Measurements from ENCODE around the gene WAPL. TPM values are rescaled to one million over a fixed set of nuclear protein-coding genes. Genes with fewer than 3 reads are reported as not detected.
A peak's percentile ranks its signal among the peaks of the same experiment; 100 is the strongest.

WAPL gene
- total and polyA plus RNA-seq, 8 donors, result 7.1 to 22.0 (median 12.4) TPM

DNA sequence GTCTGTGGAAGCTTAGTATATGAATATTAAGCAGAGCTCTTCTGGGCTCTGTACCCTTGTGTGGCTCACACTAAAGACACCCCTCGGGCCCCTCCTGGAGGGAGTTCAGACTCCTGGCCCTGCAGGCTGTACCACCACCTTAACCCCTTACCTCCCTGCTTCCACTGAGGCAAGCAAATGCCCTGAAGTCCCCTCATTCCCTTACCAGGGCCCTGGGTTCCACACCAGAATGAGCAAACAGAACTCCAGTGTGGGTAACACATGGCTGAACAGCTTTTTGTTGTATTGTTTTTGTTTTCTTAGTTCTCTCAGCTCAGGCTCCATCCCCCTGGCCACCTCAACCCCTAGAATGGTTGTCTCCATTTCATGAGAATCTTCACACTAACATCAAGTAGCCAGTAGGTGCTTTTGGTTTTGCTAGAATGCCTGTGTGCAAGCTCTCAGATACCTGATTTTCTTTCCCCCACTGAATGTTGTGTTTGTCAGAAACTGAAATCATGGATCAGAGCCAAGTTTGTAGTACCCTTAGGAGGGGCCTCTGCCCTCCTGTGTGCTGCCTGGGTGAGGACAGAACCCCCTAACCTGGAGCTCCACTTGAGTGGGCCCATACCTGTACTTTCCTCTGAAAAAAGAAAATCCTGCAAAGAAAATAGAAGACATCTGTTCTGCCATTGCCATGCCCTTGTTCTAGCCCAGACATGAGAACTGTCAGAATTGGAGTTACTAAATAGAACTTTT, 2.8 kb upstream of the WAPL start:
- no peaks in the 10 kb centered on the region for H3K27me3 ChIP-seq
- no peak overlapping the region for H3K27ac ChIP-seq
- TF ChIP-seq, protein P1, sequence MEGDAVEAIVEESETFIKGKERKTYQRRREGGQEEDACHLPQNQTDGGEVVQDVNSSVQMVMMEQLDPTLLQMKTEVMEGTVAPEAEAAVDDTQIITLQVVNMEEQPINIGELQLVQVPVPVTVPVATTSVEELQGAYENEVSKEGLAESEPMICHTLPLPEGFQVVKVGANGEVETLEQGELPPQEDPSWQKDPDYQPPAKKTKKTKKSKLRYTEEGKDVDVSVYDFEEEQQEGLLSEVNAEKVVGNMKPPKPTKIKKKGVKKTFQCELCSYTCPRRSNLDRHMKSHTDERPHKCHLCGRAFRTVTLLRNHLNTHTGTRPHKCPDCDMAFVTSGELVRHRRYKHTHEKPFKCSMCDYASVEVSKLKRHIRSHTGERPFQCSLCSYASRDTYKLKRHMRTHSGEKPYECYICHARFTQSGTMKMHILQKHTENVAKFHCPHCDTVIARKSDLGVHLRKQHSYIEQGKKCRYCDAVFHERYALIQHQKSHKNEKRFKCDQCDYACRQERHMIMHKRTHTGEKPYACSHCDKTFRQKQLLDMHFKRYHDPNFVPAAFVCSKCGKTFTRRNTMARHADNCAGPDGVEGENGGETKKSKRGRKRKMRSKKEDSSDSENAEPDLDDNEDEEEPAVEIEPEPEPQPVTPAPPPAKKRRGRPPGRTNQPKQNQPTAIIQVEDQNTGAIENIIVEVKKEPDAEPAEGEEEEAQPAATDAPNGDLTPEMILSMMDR (IDR thresholded peaks at IDR 0.05), result no peak
- no peak overlapping the region for H3K4me3 ChIP-seq
- FAIRE-seq, result no peak
- peaks cover 4 to 22% (median 14%) of the 10 kb centered on the region in 3 donors for H3K4me1 ChIP-seq
- intact Hi-C loops (cut with DNase I), result no loop called here
- H3K36me3 ChIP-seq, result no peaks in the 10 kb centered on the region
- WGBS, 2 donors, result 42 to 67% methylated on average over 1 of the region's 1 CpG
- no peak for ATAC-seq
- DNase-seq, result no peak
- H3K9me3 ChIP-seq, result no peaks in the 10 kb centered on the region

DNA sequence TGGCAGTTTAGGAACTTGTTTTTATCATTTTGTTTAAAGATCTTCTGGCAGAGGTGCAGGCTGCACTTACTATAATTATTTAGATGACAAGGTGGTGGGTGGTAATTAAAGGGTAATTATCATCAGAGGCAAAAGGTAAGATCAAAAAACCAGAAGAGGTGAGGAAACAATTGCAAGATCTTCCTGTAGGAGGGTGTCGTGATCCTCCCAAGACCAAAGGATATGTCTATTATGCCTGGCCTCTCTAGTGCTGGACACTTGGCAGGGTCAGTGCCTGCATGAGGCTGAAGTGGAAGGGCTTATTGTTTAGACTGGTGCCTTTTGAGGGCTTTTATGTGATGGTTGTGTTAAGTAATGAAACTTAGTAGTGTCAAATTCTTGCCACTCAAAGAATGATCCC, 1.8 kb upstream of the WAPL start:
- WGBS, 2 donors, result 54 to 58% methylated on average over 1 of the region's 1 CpG
- Histone ChIP-seq H3K9me3 (no peaks in the 10 kb centered on the region), H3K4me1 (peaks cover 9 to 33% (median 23%) of the 10 kb centered on the region in 3 donors), H3K36me3 (no peaks in the 10 kb centered on the region), H3K4me3 (no peak overlapping the region), H3K27me3 (no peaks in the 10 kb centered on the region), H3K27ac (no peak overlapping the region)
- no peak for ATAC-seq
- DNase-seq, result no peak
- intact Hi-C loops (cut with DNase I), result no loop called here
- FAIRE-seq, result no peak
- TF ChIP-seq, protein P1 (IDR thresholded peaks at IDR 0.05), result no peak

DNA sequence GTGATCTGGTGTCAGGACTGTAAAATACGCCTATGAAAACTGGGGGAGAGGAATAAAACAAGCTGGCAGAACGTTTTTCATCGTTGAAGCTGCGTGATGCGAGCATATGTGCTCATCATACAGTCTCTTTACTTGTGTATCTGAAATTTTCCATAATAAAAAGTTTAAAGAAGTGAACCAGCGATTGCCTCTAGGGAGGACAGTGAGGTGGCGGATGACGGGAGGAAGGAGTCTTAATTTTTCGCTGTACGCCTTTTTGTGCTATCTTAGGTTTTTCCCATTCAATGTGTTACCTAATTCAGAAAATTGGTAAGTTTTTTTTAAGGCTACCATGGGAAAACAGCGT, 891 bp upstream of the WAPL start:
- no peaks in the 10 kb centered on the region for H3K9me3 ChIP-seq
- FAIRE-seq (no peak), ATAC-seq (peak in 1 of 4 donors; percentile 1), DNase-seq (no peak)
- WGBS, 2 donors, result 8 to 10% methylated on average over 11 of the region's 11 CpGs
- peaks cover 11 to 41% (median 32%) of the 10 kb centered on the region in 3 donors for H3K4me1 ChIP-seq
- intact Hi-C loops (cut with DNase I), result no loop called here
- H3K4me3 ChIP-seq, result peak overlapping the region; percentile 92 to 98 (median 96)
- H3K27me3 ChIP-seq, result no peaks in the 10 kb centered on the region
- H3K36me3 ChIP-seq, result no peaks in the 10 kb centered on the region
- H3K27ac ChIP-seq, result peak overlapping the region in 1 of 4 donors; percentile 92
- TF ChIP-seq, protein P1 (IDR thresholded peaks at IDR 0.05), result no peak

DNA sequence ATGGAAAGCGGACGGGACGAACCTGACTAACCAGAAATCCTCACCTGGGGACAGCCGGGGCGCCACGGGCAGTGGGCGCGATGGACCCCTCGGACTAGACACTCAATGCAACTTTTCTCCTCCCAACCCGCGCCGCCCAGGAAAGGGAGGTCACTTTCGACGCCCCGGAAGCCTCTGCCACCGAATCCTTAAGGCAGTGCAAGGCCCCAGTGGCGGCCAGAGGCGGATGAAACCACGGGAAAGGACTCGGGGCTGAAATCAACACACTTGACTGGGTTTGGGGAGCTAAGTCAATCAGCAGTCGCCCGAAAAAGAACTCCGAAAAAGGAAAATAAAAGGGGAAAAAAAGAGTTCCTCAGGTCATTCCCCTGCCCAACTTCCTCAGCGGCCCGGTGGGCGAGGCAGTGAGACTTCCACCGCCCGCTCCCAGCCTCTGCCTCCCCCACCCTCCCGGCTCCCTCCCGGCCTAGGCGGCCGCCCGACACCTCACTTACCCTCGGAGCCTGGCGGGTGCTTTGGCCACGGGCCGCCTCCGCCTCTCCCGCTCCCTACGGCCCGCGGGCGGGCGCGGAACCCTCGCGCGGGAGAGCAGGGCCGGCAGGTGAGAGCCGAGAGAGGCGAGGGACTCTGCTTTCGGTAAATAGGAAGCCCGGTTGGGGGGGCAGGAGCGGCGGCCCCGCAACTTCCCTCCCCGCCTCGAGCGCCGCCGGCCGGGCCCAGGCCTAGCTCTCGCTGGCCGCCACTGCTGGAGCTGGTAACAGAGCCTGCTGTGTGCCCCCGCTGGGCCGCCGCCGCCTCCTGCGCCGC, 518 bp downstream of the WAPL start:
- no peak for FAIRE-seq
- H3K27me3 ChIP-seq, result no peaks in the 10 kb centered on the region
- DNase-seq, result peak; percentile 38 to 79 (median 57)
- intact Hi-C loops (cut with DNase I), result no loop called here
- TF ChIP-seq, protein P1 (IDR thresholded peaks at IDR 0.05), result no peak
- H3K4me1 ChIP-seq, result peaks cover 13 to 55% (median 35%) of the 10 kb centered on the region in 3 donors
- peak overlapping the region; percentile 92 to 96 (median 94) for H3K27ac ChIP-seq
- peak; percentile 36 to 59 (median 52) for ATAC-seq
- peak overlapping the region; percentile 92 to 98 (median 96) for H3K4me3 ChIP-seq
- peaks cover 0 to 6% (median 0%) of the 10 kb centered on the region in 3 donors for H3K36me3 ChIP-seq
- H3K9me3 ChIP-seq, result no peaks in the 10 kb centered on the region
- 0% methylated on average over 59 to 70 of the region's 70 CpGs for WGBS, 2 donors
